GM19238 (cell line): ENCODE results near the gene GPR65.

Experiments used
- DNase-seq: peaks from one replicate; pipeline ENCODE4 v3.0.0; 2011; ENCODE audit warnings: low spot score; ENCODE audit not compliant: insufficient read length

The GPR65 gene

DNA sequence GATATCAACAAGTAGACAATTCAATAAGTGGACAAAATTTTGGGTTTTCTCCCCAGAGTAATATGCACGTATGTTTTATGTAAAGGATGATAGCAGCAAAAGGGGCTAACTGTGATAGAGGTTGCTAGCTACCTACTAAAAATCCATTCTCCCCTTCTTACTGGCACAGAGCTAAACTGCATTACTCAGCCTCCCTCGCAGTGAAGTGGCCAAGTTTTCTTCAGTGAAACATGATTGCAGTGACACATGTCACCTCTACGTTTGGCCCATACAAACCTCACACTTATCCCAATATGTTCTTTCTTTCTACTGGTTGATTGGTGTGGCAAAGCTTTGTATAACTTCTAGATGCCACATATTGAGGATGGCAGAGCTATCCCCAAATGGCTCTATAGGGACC is 34.3 kb downstream of the GPR65 start:
- DNase-seq = no peak

DNA sequence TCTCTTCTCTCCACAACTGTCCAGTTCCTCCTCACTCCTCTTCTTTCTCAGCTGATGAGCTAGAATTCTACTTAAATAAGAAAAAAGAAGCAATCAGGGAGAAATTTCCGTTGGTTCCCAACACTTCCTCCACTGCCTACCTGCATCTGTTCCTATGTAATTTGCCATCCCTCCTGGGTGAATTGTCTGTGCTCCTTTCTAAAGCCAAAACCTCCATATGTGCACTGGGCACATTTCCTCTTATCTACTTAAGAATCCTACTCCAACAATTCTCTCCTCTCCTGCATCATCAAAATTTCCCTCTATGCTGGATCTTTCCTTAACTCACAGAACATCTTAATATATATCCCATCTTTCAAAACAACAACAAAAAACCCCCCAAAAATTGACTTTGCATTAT is 35.2 kb downstream of the GPR65 start:
- DNase-seq = no peak

GRCh38 chr14:88043529-88044443 is 38.9 kb downstream of the GPR65 start:
- no peak for DNase-seq

DNA sequence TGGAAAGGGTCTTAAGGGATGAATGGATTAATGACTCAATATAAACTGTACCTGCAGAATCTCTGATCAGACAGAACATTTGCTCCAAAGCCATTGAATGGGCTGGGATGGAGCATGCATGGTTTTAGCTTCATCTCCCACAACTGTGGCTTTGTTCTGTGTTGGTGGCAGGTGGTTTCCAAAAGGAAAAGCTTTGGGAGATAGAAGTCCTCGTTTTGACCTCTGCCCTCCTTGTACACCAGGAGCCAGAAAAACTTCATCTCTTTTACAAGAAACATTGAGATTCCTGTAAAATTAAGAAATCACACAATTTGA is 39.5 kb downstream of the GPR65 start:
- no peak for DNase-seq

DNA sequence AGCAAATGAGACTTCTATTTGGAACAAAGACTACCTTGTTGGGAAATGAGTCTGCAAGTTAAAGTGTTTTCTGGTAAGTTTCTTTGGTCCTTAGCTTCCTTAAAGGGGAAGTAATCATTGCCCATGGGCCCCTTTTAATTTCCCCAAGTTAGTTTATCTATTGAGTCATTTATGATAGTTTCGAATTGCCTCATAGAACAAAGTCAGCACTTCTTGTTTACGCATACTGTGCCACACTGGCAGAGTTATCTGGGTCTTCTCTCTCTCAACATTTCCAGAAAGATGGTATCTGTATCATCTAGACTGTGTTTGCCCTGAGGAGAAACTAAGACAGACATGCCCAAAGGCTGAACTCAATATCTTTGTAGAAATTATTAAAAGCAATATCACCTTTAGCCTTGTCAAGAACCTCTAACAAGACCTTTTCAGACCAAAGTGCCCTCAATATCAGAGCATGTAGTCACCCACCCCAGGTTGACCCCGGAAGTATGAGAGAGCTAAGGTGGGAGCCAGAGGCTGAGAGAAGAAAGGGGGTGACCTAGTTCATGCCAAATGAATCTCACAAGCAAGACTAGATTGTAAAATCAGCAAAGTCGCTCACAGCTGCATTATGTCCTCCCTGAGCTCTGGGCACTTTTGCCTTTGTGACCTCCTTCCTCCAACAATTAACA is 40.0 kb downstream of the GPR65 start:
- no peak for DNase-seq

- DNase-seq = no peak
These were observed 40.8 kb downstream of the GPR65 start for GRCh38 chr14:88045705-88046104.

DNA sequence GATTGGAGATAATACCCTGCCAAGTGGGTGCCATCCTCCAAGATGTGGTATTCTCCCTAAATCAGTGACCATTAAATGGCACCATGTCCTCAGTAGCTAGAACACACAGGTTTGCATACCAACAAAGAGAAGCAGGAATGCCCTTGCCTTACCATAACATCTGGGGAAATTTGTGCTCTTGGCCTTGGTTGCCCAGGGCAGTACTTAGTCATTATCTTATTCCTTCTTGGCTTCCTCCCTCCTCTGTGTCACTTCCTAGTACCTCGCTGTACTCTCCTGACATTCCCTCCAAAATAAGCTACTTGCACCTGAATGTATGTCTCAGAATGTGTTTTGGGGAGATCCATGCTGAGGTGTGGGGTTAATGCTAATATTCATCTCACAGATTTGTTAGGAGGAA is 43.4 kb downstream of the GPR65 start:
- no peak for DNase-seq

GRCh38 chr14:88049266-88049665 is 44.3 kb downstream of the GPR65 start:
- DNase-seq = no peak

GRCh38 chr14:88049936-88050335 is 45.0 kb downstream of the GPR65 start:
- no peak for DNase-seq

DNA sequence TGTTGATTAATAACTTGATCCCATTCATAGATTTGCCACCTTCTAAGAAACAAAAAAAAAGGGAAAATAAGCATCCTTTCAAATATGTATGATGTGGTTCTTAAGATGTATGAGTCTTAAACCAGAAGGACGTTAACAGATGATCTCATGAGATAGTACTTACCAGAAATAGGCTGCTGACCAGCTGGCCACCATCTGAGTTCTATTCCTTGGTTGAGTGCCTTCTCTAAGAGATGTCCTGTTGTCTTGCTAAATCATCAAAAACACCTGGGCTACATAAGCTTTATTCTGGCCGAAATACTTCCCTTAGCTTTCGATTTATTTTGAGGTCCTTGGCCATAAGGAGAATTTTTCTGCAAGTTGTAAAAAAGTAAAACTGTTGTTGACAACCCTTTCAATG is 55.6 kb downstream of the GPR65 start:
- DNase-seq = no peak

DNA sequence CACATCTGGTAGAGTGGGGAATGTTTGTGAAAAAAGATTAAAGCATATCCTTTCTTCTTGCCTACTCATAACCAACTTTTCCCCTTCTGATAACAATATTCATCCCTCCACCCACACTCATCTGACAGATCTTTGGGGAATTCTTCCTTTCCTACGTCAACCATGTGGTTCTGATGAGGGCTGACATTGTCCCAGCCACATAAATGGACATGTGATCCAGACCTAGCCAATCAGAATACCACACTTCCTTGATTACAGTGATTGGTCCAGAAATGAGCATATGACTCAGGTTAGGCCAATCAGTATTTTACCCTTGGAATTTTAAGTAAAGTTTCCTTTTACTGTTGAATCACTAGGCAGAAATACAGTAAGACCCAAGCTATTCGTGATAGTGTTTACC is 58.9 kb downstream of the GPR65 start:
- no peak for DNase-seq
